ENCODE data around the gene GMPR2. TPM values are rescaled to one million over a fixed set of nuclear protein-coding genes. Genes with fewer than 3 reads are reported as not detected.
"Not testable (repeated sequence)": the region's sequence is repeated elsewhere in the genome, so short reads cannot be mapped to it uniquely, and the experiment has no call there.

GMPR2 gene
- total and polyA plus RNA-seq, 3 donors from 2014 or later = 30.0 to 49.9 (median 42.2) TPM

- Histone ChIP-seq H3K27me3 (no peaks in the 10 kb centered on the region), H3K4me1 (peaks cover 13% of the 10 kb centered on the region), H3K9me3 (no peaks in the 10 kb centered on the region), H3K36me3 (ENCODE audit: low read depth, missing control alignments) (no peaks in the 10 kb centered on the region), H3K27ac (no peak overlapping the region), H3K4me3 (no peak overlapping the region)
- intact Hi-C loops (cut with DNase I; ENCODE audit: low total_unique reads) = no loop called here
- no peak for TF ChIP-seq POLR2A (IDR thresholded peaks at IDR 0.05)
- no peak for DNase-seq
- 56 to 58% methylated on average over 3 of the region's 3 CpGs for WGBS, 2 donors
These were observed 13.2 kb upstream of the GMPR2 start for GRCh38 chr14:24219521-24219920.

- H3K36me3 ChIP-seq (ENCODE audit: low read depth, missing control alignments); H3K4me1 ChIP-seq; H3K9me3 ChIP-seq; H3K27me3 ChIP-seq; intact Hi-C loops (cut with DNase I; ENCODE audit: low total_unique reads); H3K4me3 ChIP-seq; H3K27ac ChIP-seq; DNase-seq: not testable (repeated sequence)
- WGBS, 2 donors = 97 to 98% methylated on average over 4 of the region's 4 CpGs
These were observed 9.7 kb upstream of the GMPR2 start for GRCh38 chr14:24222987-24223386.

DNA sequence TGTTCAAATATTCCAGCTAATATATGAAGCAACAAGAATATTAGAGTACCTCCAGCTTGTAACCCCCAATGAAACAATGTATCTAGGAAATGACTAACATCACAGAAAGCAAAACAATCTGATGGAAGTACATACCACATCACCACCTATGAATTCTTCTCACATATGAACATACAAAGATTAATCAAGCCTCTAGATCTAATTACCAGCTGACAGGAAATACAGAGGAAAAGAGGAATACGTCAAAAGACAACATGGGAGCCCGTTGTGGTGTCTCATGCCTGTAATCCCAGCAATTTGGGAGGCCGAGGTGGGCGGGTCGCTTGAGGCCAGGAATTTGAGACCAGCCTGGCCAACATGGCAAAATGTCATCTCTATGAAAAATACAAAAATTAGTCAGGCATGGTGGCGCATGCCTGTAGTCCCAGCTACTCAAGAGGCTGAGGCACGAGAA lies 8.1 kb upstream of the GMPR2 start:
- Histone ChIP-seq H3K4me1 (no peaks in the 10 kb centered on the region), H3K36me3 (ENCODE audit: low read depth, missing control alignments) (no peaks in the 10 kb centered on the region), H3K4me3 (no peak overlapping the region), H3K27me3 (no peaks in the 10 kb centered on the region), H3K9me3 (no peaks in the 10 kb centered on the region), H3K27ac (no peak overlapping the region)
- WGBS, 2 donors = 91 to 92% methylated on average over 7 of the region's 7 CpGs
- TF ChIP-seq CTCF (IDR thresholded peaks at IDR 0.05) (no peak), POLR2A (IDR thresholded peaks at IDR 0.05) (no peak)
- intact Hi-C loops (cut with DNase I; ENCODE audit: low total_unique reads) = no loop called here
- DNase-seq = no peak

- Histone ChIP-seq H3K27me3 (no peaks in the 10 kb centered on the region), H3K4me3 (no peak overlapping the region), H3K36me3 (ENCODE audit: low read depth, missing control alignments) (no peaks in the 10 kb centered on the region), H3K27ac (no peak overlapping the region), H3K4me1 (peaks cover 9% of the 10 kb centered on the region), H3K9me3 (no peaks in the 10 kb centered on the region)
- WGBS, 2 donors = 70 to 75% methylated on average over 1 of the region's 1 CpG
- intact Hi-C loops (cut with DNase I; ENCODE audit: low total_unique reads) = no loop called here
- no peak for DNase-seq
- TF ChIP-seq POLR2A (IDR thresholded peaks at IDR 0.05) (no peak), CTCF (IDR thresholded peaks at IDR 0.05) (no peak)
These were observed 6.3 kb upstream of the GMPR2 start for GRCh38 chr14:24226473-24226872.

DNA sequence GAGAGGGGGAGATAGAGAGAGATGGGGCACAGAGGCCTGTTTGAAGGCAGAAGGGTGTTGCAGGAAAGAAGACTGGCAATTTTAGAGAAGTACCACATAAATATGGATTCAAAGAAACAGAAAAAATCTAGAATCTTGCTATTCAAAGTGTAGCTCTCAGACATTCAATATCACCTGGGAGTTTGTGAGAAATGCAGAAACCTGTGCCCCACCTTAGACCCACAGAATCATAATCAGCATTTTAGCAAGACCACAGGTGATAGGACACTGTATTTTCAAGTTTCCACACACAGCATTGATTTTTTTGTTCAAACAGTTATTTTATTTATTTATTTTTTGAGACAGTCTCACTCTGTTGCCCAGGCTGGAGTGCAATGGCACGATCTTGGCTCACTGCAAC lies 3.8 kb upstream of the GMPR2 start:
- Histone ChIP-seq H3K36me3 (ENCODE audit: low read depth, missing control alignments) (no peaks in the 10 kb centered on the region), H3K4me1 (peaks cover 18% of the 10 kb centered on the region), H3K9me3 (no peaks in the 10 kb centered on the region), H3K27ac (no peak overlapping the region), H3K4me3 (no peak overlapping the region), H3K27me3 (no peaks in the 10 kb centered on the region)
- 0 to 43% methylated on average over 1 of the region's 1 CpG for WGBS, 2 donors
- TF ChIP-seq POLR2A (IDR thresholded peaks at IDR 0.05) (no peak), CTCF (IDR thresholded peaks at IDR 0.05) (no peak)
- DNase-seq = no peak
- intact Hi-C loops (cut with DNase I; ENCODE audit: low total_unique reads) = no loop called here

Measured in testis (tissue), 3 donors.